ENCODE measurements around the gene CRYGA.
A peak's percentile ranks its signal among the peaks of the same experiment; 100 is the strongest.
"Not testable (repeated sequence)": the region's sequence is repeated elsewhere in the genome, so short reads cannot be mapped to it uniquely, and the experiment has no call there.

CRYGA gene

GRCh38 chr2:208122248-208122647, 41.1 kb downstream of the CRYGA start:
- DNase-seq, result no peak

- DNase-seq, result no peak
These were observed 44.5 kb downstream of the CRYGA start for GRCh38 chr2:208118918-208119317.

DNA sequence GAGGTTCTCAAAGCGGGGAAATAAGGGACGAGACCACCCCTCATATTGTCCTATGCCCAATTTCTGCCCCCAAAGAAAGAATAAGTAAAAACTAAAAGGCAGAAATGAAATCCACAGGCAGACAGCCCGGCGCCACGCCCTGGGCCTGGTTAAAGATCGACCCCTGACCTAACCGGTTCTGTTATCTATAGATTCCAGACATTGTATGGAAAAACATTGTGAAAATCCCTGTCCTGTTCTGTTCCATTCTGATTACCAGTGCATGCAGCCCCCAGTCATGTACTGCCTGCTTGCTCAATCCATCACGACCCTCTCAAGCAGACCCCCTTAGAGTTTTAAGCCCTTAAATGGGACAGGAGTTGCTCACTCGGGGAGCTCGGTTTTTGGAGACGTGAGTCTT, 46.0 kb downstream of the CRYGA start:
- not testable (repeated sequence) for DNase-seq

DNA sequence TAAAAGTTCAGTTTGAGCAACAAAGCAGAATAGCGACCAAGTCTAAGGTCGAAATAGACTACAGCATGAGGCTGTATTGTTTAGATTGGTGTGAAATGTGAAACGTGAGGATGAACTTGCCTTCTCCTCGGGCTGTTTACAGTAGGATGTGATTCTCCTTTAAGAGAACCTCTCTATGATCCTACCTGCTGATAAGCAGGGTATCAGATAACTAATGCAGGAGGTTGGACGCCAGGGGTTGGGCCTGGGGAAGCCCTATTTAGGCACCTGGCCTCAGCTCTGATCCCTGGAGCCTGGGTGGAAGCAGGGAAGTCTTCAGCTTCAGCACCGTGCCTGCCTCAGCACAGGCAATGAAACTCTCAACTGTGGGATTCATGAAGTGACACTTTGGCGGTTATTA, 50.4 kb downstream of the CRYGA start:
- DNase-seq, result peak; percentile 44

DNA sequence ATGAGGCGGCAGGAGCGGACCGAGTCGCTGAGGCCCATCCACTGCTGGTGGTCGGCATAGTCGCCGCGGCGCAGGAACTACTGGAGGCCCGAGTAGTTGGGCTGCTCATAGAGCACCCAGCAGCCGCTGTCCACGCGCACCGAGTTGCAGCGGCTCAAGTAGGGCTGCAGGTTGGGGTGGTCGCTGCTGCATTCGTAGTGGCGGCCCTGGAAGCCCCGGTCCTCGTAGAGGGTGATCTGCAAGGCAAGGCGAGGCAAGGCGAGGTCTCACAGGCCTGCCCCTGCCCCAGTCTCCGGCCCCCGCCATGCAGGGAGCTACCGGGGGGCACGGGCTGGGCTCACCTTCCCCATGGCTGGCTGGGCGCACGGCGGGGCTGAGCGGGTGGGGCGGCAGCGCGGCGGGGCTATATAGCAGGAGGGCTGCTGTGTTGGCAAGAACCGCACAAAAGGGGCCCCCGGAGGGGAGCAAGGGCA, 51.1 kb downstream of the CRYGA start:
- DNase-seq, result not testable (repeated sequence)
